SK-N-SH treated with all-trans-retinoic acid at 6 μM for 48 hours (cell line): ENCODE measurements around the gene SYNJ1.

Source experiments
- ATAC-seq: fragments of 200-7000 bp; cut with Tn5 transposase; 3 replicates; pipeline ENCODE4 v1.9.1; 2020; ENCODE audit warnings: mild to moderate bottlenecking, moderate library complexity
- ARNTL ChIP-seq: fragments of 450-650 bp; formaldehyde crosslinking; IDR thresholded peaks from 2 replicates; pipeline ENCODE4 v1.5.0; 2020; ENCODE audit warnings: low read depth, mild to moderate bottlenecking, moderate library complexity, borderline replicate concordance
- BACH2 ChIP-seq: fragments of 250-450 bp; sonication (Bioruptor Pico); IDR thresholded peaks from 2 replicates; pipeline ENCODE4 v1.9.0; 2021; ENCODE audit warnings: mild to moderate bottlenecking, borderline replicate concordance
- CREB5 ChIP-seq: fragments of 250-450 bp; sonication (Bioruptor Pico); IDR thresholded peaks from 2 replicates; pipeline ENCODE4 v1.5.1; 2020; ENCODE audit warnings: low read depth, mild to moderate bottlenecking, moderate library complexity
- CSDC2 ChIP-seq: fragments of 250-450 bp; sonication (Bioruptor Pico); IDR thresholded peaks from 2 replicates; pipeline ENCODE4 v1.5.0; 2020; ENCODE audit warnings: mild to moderate bottlenecking, moderate library complexity
- CSRNP3 ChIP-seq: fragments of 250-450 bp; sonication (Bioruptor Pico); IDR thresholded peaks from 2 replicates; pipeline ENCODE4 v1.5.1; 2021; ENCODE audit warnings: mild to moderate bottlenecking, moderate library complexity
- GLIS3 ChIP-seq: fragments of 250-450 bp; sonication (Bioruptor Pico); IDR thresholded peaks from 2 replicates; pipeline ENCODE4 v1.5.0; 2020; ENCODE audit warnings: mild to moderate bottlenecking, moderate library complexity
- ISL1 ChIP-seq: fragments of 250-450 bp; sonication (Bioruptor Pico); IDR thresholded peaks from 2 replicates; pipeline ENCODE4 v2.1.2; 2022; ENCODE audit warnings: mild to moderate bottlenecking, moderate library complexity
- OSR1 ChIP-seq: fragments of 250-450 bp; sonication (Bioruptor Pico); IDR thresholded peaks from 2 replicates; pipeline ENCODE4 v1.8.0; 2022; ENCODE audit warnings: moderate library complexity, mild to moderate bottlenecking, inconsistent platforms
- PATZ1 ChIP-seq: fragments of 250-450 bp; sonication (Bioruptor Pico); IDR thresholded peaks from 2 replicates; pipeline ENCODE4 v1.8.0; 2020; ENCODE audit warnings: mild to moderate bottlenecking, moderate library complexity, borderline replicate concordance
- POU6F1 ChIP-seq: fragments of 250-450 bp; sonication (Bioruptor Pico); IDR thresholded peaks from 2 replicates; pipeline ENCODE4 v1.8.0; 2021; ENCODE audit warnings: low read depth, mild to moderate bottlenecking, moderate library complexity, borderline replicate concordance
- PPARA ChIP-seq: fragments of 250-450 bp; sonication (Bioruptor Pico); IDR thresholded peaks from 2 replicates; pipeline ENCODE4 v1.5.0; 2020; ENCODE audit warnings: mild to moderate bottlenecking, borderline replicate concordance
- RARB ChIP-seq: fragments of 250-450 bp; sonication (Bioruptor Pico); IDR thresholded peaks from 2 replicates; pipeline ENCODE4 v1.8.0; 2021; ENCODE audit warnings: mild to moderate bottlenecking, moderate library complexity
- SNAI2 ChIP-seq: fragments of 250-450 bp; sonication (Bioruptor Pico); IDR thresholded peaks from 2 replicates; pipeline ENCODE4 v1.5.0; 2020; ENCODE audit warnings: mild to moderate bottlenecking, moderate library complexity
- TCF4 ChIP-seq: fragments of 250-450 bp; sonication (Bioruptor Pico); IDR thresholded peaks from 2 replicates; pipeline ENCODE4 v1.8.0; 2021; ENCODE audit warnings: mild to moderate bottlenecking, moderate library complexity, borderline replicate concordance
- TOX ChIP-seq: fragments of 250-450 bp; sonication (Bioruptor Pico); IDR thresholded peaks from 2 replicates; pipeline ENCODE4 v1.8.0; 2021; ENCODE audit warnings: mild to moderate bottlenecking, moderate library complexity, borderline replicate concordance
- TSHZ2 ChIP-seq: fragments of 250-450 bp; sonication (Bioruptor Pico); IDR thresholded peaks from 2 replicates; pipeline ENCODE4 v1.5.0; 2020; ENCODE audit warnings: mild to moderate bottlenecking, moderate library complexity
- ZC3H10 ChIP-seq: fragments of 250-450 bp; sonication (Bioruptor Pico); IDR thresholded peaks from 2 replicates; pipeline ENCODE4 v1.5.1; 2021; ENCODE audit warnings: mild to moderate bottlenecking, moderate library complexity
- ZFP3 ChIP-seq: fragments of 250-450 bp; sonication (Bioruptor Pico); IDR thresholded peaks from 2 replicates; pipeline ENCODE4 v1.5.0; 2020; ENCODE audit warnings: mild to moderate bottlenecking, moderate library complexity
- ZNF565 ChIP-seq: fragments of 450-650 bp; formaldehyde crosslinking; conservative IDR thresholded peaks from 2 replicates; pipeline ENCODE4 v1.5.0; 2020; ENCODE audit warnings: low read depth, mild to moderate bottlenecking, moderate library complexity
- ZNF70 ChIP-seq: fragments of 450-650 bp; formaldehyde crosslinking; IDR thresholded peaks from 2 replicates; pipeline ENCODE4 v1.5.0; 2020; ENCODE audit warnings: mild to moderate bottlenecking, moderate library complexity
- ZNF8 ChIP-seq: fragments of 450-650 bp; formaldehyde crosslinking; IDR thresholded peaks from 2 replicates; pipeline ENCODE4 v1.5.0; 2020; ENCODE audit warnings: mild to moderate bottlenecking, moderate library complexity

Gene SYNJ1

GRCh38 chr21:32604464-32604863 is 123.3 kb downstream of the SYNJ1 start (continued):
- TF ChIP-seq POU6F1 (CRISPR knock-in tag) (no peak), SNAI2 (CRISPR knock-in tag) (no peak), CSDC2 (CRISPR knock-in tag) (no peak), TOX (CRISPR knock-in tag) (no peak), GLIS3 (CRISPR knock-in tag) (no peak), CSRNP3 (CRISPR knock-in tag) (no peak), RARB (CRISPR knock-in tag) (no peak), ISL1 (CRISPR knock-in tag) (no peak), OSR1 (CRISPR knock-in tag) (no peak), PPARA (no peak)

GRCh38 chr21:32603131-32603530 is 124.7 kb downstream of the SYNJ1 start:
- ATAC-seq = no peak
- TF ChIP-seq ZNF70 (CRISPR knock-in tag) (no peak), ZC3H10 (CRISPR knock-in tag) (no peak), TCF4 (CRISPR knock-in tag) (no peak), BACH2 (CRISPR knock-in tag) (no peak), ZNF565 (no peak), PATZ1 (CRISPR knock-in tag) (no peak), GLIS3 (CRISPR knock-in tag) (no peak), POU6F1 (CRISPR knock-in tag) (no peak), CREB5 (CRISPR knock-in tag) (no peak), TSHZ2 (CRISPR knock-in tag) (no peak), ZNF8 (CRISPR knock-in tag) (no peak), SNAI2 (CRISPR knock-in tag) (no peak), ARNTL (CRISPR knock-in tag) (no peak), PPARA (no peak), ISL1 (CRISPR knock-in tag) (no peak), ZFP3 (no peak)
